ENCODE measurements around the gene PCGF2.

Gene PCGF2

GRCh38 chr17:38702916-38703741 is 45.0 kb downstream of the PCGF2 start:
- peak; percentile 28 for DNase-seq (ENCODE audit: low read depth)

- DNase-seq (ENCODE audit: low read depth), result peak; percentile 93
Measured at GRCh38 chr17:38702166-38702915, 45.8 kb downstream of the PCGF2 start.

GRCh38 chr17:38701504-38702165 is 46.5 kb downstream of the PCGF2 start:
- DNase-seq (ENCODE audit: low read depth), result peak; percentile 63

- DNase-seq (ENCODE audit: low read depth), result no peak
Measured at GRCh38 chr17:38698760-38699159, 49.4 kb downstream of the PCGF2 start.

GRCh38 chr17:38697061-38697820 is 50.9 kb downstream of the PCGF2 start:
- no peak for DNase-seq (ENCODE audit: low read depth)

GRCh38 chr17:38693700-38694329 is 54.3 kb downstream of the PCGF2 start:
- no peak for DNase-seq (ENCODE audit: low read depth)

- DNase-seq (ENCODE audit: low read depth), result no peak
Measured at GRCh38 chr17:38691154-38691553, 57.0 kb downstream of the PCGF2 start.

GRCh38 chr17:38690386-38690785 is 57.8 kb downstream of the PCGF2 start:
- no peak for DNase-seq (ENCODE audit: low read depth)

GRCh38 chr17:38687286-38687685 is 60.9 kb downstream of the PCGF2 start:
- DNase-seq (ENCODE audit: low read depth), result peak; percentile 87

GRCh38 chr17:38685491-38685890 is 62.6 kb downstream of the PCGF2 start:
- no peak for DNase-seq (ENCODE audit: low read depth)

Measured in ELR (cell line).